Pons (tissue), 1 donor: ENCODE results near the gene MYH3.

Experiments
- DNase-seq: peaks from one replicate; pipeline ENCODE4 v3.0.0-alpha.2; 2016; ENCODE audit warnings: low spot score

MYH3 gene

DNA sequence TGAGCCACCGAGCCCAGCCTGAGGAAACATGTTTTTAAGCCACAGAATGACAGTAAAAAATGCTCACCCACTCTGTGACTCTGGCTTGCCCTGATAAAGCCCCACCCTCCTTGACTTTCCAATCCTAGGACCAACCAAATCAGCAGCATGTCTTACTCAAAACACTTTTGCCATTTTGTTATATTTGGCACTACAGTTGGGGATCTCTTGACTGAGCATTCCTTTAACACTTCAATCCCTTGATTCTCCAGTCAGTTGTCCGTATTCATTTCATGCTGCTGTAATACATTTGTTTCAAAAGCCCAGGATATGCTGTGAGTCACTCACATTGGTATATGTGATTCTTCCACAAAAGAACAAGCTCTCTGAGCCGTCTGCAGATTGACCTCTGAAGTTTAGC, 8.2 kb downstream of the MYH3 start:
- no peak for DNase-seq

DNA sequence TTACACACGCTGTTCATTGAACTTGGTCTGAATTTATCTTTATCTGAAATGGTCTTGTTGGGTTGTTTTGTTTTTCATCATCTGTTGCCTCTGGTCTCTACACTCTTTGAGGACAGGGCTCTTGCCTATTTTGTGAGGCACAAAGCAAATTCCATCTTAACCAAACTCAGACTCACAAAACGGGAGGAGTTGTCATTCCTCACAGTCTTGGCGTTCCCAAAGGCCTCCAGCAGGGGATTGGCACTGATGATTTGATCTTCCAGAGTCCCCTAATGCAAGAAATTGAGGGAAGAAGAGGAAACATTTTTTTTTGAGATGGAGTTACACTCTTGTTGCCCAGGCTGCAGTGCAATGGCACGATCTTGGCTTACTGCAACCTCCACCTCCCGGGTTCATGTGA, 8.7 kb downstream of the MYH3 start:
- no peak for DNase-seq

DNA sequence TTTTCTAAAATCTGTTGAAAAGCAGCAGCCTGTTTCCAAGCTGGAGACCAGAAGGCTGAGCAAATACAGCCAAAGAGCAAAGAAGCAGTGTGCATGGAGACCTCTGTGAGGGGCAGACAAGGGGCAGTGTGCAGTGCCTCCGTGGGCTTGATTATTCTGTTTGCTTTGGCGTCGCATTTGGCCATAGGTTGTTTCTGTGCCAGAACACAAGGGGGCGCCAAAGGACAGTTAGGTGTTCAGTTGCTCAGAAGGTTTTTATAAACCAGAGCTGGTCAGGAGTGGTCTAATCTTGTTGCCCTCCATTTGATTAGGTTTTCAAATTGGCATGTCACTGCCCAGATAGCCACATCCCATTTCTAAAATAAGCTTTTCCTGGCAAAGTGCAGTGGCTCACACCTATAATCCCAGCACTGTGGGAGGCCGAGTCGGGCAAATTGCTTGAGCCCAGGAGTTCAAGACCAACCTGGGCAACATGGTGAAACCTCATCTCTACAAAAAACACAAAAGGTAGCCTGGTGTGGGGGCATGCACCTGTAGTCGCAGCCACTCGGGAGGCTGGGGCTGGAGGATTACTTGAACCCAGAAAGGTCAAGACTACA, 10.6 kb downstream of the MYH3 start:
- peak; percentile 64 for DNase-seq

DNA sequence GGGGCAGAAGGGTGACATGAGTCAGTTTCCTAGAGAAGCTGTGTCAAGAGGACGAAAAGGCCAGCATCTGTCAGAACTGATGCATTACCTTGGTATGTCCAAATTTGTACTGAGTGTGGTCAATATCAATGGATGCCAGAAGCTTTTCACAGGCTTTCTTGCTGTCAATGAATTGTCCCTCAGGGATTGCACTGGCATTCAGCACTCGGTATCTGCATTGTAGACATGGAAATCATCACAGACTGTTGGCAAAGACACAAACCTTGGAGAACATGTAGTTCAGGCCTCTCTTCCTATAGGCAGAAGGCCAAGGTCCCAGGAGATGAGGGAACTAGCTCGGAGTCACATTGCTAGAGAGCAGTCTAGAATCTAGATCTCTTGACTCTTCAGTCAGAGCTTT, 16.6 kb downstream of the MYH3 start:
- DNase-seq = no peak

DNA sequence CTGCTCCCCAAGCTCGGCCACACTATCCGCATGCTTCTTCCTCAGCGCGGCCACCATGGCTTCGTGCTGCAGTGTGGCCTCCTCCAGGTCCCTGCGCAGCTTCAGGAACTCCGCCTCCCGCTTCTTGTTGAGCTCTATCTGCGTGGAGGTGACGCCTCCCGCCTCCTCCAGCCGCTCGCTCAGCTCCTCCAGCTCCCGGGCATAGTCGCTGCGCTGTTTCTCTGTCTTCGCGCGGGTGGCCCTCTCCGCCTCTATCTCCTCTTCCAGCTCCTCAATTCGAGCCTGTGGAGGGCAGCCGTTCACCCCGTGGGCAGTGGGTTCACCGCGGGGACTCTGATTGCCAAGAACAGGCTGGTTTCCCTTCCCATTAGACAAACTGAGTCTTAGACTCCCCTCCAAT, 19.0 kb downstream of the MYH3 start:
- DNase-seq = no peak

DNA sequence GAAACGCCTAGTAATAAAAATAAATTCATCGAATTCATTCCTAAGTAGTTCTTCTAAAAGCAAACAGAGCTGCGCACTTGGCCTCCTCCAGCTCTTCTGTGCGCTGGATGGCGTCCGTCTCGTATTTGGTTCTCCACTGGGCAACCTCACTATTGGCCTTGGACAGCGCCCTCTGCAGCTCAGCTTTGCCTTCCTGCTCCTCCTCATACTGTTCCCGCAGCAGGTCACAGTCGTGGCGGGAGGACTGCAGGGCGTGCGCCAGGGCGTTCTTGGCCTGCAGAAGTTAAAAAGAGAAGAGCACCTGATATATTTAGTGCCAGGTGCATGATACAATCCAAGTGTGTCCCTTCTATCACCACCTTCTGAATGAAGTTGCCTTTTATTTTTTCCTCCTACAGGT, 21.8 kb downstream of the MYH3 start:
- DNase-seq = no peak

DNA sequence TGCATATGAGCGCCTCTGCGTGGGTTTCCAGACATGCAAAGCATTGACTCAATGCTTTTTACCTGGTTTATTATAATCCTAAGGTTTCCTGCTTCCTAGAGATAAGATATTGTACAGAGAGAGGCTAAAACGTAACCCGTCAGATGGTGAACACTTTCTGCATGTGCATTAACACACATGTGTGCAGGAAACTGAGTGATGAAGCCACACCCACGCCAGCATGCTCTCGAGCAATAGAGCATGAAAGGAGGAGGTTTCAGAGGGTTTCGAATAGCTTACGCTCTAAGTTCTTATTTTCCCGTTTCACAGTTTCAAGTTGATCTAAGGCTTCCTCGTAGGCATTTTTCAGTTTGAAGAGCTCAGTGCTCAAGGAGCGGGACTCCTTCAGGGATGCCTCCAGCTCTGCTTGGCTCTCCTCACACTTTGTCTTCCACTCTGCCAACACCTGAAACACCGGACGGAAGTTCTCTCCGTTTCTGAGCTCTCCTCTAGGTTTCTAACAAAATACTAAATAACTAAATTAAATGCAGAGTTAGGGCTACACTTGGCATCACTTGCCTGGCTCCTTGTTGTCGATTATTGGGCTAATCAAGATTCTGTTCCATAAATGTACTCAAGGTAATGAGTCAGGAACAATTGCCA, 23.2 kb downstream of the MYH3 start:
- DNase-seq = no peak

DNA sequence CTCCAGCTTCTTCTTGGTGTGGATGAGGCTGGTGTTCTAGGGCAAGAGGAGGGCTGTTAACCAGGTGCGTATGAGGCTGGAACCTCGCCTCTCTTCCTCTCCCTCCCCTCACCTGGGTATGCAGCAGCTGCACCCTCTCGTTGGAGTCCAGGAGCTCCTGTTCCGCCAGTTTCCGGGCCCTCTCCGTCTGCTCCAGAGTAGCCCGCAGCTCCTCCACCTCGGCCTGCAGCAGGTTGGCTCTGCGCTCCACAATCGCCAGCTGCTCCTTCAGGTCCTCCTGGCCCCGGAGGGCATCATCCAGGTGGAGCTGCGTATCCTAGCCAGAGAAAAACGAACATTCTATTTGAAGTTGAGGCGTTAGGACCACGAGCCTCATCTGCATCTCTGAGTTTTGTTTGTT, 25.4 kb downstream of the MYH3 start:
- DNase-seq = no peak

DNA sequence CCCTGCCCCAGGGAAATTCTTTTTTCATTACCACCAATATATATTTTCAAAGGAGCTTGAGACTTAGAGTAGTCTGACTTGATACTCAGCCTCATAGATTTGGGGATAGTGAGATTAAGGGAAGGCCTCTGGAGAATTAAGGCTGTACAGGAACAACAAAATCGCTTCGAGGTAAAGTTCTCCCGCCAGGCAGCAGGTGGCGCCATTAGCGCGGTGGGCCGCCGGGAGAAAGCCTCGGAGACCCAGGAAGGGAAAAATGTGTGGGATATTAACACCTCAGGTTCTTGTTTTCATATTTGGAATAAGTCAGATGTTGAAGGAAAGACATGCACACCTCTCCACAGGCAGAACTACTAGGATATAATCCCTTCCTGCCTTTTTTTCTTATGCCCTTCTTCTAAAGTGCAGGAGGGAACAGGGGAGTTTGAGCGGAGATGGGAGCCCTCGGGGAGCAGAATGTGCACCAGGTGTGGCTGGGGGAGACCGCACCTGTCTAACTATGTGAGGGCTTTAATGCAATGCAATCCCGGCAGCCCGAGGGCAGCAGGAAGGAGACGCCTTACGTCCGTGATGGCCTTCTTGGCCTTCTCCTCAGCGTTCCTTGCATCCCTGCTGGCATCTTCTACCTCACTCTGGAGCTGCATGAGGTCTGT, 25.9 kb downstream of the MYH3 start:
- no peak for DNase-seq

DNA sequence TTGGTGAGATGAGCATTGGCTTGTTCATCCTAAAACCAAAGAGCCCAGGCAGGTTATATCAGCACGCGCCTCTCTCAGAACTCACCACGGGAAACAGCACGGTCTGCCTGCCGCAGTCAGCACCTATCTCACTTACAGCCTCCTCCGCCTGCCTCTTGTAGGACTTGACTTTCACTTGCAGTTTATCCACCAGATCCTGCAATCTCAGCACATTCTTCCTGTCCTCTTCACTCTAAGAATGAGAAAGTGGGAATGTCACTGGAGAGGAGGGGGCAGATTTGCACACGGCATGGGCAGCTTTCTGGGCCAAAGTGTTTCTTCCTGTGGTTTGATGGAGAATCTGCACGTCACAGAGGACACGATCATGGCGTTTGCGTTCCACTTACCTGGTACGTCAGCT, 27.4 kb downstream of the MYH3 start:
- no peak for DNase-seq

DNA sequence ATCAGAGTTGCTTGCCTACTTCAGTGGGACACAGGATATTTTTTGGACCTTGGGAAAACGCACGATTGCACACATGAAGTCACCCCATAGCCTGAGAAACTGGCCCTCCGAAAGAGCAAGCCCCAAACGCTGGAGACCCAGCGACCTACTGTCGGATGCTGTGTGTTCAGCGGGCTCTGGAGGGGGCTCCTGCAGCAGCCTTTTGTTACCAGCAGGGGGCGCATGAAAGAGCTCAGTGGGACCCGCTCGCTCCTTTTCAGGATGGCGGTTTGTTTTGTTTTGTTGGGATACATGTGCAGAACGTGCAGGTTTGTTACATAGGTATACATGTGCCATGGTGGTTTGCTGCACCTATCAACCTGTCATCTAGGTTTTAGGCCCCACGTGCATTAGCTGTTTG, 28.4 kb downstream of the MYH3 start:
- no peak for DNase-seq

DNA sequence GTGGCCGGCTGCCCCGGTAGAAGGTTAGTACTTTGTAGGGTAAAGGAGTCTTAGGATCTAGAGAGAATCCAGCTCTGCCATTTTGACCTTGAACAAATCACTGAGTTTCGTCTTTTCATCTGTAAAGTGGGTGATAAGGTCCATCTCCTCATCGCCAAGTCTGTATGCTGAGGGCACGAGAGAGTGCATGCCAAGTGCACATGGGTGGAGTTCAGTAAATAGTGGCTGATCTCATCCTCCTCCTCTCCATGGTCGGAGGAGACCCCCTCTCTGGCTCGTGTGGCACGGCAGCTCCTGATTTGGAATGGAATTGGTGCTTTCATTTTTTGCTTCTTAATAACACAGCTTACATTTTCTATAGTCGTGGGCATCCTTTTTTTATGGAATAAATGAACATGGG, 30.7 kb downstream of the MYH3 start:
- no peak for DNase-seq

DNA sequence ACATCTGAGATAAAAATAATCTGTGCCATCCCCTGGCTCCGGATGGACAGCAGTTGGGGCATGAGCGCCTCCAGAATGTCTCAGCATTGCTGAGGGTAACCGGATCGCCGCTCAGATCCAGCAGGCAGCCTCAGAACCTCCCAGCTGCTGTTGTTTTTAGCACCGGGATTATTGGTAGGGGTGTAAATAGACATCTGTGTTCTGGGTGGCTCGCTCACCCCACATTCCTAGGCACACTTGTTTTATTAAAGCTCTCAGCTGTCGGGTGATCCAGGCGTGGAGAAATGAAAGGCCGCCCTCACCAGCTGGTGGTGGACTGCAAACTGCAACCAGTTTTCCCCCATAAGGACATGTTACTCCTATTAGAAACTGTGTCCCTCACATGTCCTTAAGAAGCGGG, 32.1 kb downstream of the MYH3 start:
- no peak for DNase-seq

DNA sequence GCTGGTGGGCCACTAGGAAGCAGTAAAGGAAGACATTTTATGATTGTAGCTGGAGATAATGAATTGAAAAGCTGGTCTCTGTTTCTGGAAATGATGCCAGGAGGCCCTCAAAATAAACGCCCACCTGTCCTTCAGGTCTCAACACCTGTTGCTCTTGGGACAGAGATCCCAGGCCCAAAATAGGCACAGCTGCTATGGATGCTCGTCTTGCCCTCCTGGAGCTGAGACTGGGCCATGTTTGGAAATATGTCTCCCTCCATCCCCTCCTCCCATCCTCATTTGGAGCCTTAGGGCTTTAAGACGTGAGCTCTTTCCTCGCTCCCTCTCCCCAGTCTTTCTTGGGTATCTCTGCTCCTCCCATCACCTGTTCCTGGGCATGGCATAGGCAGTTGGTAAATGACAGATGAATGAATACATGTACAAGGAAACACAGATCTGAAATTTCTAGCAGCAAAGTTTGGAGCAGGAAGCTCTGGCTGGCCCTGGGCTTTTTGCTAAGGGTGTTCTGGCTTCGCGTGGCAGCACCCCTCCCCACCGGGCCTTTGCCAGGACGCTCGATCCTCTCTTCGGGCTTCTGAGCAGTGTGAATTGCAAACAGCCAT, 33.3 kb downstream of the MYH3 start:
- DNase-seq = no peak

DNA sequence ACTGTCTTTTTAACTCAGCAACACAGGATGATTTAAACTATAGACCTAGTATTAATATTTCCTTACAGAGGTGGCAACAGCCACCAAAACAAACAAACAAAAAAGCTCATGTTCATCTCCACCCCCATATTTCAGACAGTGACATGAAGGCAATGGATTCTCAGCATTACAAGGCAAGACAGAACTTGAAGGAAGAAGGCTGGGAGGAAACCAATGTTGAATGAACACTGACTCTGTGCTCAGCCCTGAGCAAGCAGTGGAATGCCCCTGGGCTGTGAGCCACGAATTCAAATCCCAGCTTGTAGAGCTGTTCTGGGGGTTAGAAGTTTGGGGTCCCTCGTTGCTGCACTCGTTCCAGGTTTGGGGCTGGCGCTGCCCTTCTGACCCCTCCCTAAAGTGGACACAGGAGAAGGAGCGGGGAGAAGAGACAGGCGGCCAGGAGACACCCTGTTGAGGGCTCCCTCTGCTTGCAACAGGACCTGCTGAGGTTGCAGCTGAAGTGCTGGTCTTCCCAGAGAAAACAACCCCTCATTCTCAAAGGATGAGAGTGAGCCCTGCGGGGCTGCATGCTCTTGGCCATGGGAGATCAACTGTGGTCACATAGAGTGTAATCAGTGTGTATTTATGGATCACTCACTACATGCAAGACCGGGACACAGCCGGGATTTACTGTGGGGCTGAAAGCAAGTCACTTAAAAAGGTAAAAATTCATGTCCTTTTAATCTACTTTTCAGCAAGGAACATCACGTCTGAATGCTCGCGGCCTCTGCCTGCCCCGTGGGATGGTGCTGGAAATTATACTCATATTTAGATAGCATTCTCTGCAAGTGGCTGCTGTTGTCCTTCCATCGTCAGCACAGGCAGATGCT, 34.3 kb downstream of the MYH3 start:
- DNase-seq = no peak

DNA sequence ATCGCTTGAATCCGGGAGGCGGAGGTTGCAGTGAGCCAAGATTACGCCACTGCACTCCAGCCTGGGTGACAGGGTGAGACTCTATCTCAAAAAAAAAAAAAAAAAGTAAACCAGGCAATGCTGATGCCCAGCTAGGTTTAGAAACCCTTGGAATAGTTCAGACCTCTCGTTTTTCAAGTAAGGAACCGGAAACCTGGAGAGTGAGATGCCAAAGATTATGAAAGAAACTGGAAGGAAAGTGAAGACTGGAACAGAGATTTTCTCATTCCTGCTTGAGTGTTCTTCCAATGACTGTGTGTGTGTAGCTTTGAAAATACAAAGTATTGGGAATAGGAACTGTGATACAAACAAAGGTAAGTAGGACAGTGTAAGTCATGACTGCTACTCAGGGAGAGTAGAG, 35.7 kb downstream of the MYH3 start:
- no peak for DNase-seq

DNA sequence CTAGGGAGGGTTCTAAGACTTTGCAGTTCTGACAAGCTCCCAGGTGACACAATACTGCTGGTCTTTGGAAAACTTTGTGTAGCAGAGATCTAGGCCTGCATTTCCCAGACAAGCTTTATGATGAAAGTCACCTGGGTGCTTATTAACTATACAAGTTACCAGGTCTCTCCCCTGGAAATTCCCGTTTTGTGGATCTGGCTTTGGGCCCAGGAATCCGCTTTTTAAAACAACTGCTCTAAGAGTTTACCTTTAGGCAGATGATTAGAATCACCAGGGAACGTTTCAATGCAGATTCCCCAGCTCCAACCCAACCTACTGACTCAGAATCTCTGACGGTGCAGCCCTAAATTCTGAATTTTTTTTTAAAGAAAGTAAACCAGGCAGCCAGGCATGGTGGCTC, 36.3 kb downstream of the MYH3 start:
- DNase-seq = no peak

DNA sequence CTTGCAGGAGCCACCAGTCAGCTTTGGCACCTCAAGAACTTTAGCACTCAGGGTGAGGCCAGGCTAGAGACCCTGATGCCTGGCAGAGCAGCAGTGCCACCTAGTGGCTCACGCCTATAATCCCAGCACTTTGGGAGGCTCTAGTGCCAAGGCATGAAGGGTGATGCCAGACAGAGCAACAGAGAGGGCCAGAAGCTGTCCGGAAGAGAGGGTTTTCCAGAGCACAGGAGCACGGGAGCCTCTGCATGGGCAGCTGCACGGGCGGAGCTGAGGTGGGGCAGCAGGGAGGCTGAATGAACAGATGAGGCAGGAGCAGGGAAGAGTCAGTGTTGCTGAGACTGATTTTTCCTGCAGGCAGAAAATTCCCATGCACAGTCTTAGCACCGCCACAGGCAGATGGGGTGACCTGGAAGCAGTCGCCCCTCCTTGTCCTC, 38.9 kb downstream of the MYH3 start:
- DNase-seq = peak; percentile 79

DNA sequence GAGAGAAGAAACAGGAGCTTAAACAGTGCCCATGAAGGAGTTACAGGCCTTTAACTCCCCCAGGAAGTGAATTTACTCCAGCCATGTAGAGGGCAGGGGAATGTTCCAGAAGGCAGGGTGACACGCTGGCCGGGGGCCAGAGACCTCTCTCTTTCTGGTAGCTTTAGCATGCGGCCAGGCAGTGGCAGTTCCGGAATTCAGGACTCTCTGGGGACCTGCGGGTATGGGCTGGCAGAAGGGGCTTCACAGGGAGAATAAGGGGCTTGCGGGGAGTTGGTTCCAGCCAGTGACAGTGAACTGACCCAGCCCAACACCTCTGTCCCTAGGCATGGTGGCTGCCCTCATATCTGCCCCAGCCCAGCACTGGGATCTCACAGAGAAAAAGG, 40.0 kb downstream of the MYH3 start:
- DNase-seq = no peak

DNA sequence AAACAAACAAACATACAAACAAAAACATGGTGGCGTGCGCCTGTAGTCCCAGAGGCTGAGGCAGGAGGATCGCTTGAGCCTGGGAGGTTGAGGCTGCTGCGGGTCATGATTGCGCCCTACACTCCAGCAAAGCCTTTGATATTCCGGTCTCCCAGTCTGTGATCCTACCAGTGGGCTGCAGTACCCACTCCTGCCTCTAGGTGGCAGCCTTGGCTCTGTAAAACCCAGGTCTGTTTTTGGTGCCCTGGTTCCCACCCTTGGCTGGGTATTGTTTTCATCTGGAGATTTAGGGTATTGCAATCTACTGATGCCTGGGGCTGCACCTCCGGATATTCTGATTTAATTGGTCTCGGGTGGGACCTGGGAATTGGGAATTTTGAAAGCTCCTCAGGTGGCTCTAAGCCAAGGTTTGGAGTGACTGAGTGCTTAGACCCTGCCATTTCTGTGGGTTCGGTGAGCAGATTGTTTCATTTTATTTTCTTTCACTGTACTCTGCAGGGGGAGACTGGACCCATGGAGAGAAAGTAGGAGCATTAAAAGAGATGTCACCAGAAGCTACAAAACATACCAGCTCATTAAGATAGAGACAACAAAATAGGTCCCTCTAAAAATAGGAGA, 40.5 kb downstream of the MYH3 start:
- DNase-seq = peak; percentile 45

DNA sequence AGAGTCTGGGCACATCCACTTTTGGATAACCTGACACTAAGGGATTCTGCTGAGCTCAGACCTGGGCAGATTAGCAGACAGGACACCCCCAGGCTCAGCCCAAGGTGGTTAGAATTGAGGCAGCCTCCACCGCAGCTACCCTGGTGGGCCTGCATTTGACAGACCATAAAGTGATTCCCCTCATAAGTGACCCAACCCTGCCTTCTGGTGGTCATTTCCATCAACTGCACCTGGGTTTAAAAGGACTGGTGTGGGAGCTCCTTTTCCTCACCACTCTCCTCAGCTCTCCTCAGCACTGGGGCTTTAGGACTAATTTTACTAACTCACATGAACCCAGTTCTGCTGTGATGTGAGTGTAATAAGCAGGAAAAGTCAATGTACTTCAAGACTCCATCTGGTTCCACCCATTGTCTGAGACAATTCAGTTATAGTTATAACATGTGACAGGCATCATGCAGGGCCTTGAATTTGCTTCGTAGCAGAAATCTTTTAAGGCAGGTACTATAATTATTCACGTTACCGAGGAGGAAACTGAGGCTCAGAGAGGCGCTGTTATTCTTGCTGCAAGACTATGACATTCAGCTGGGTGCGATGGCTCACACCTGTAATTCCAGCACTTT, 42.5 kb downstream of the MYH3 start:
- DNase-seq = peak; percentile 44
